ENCODE results near the gene ECI1.

ECI1 gene

DNA sequence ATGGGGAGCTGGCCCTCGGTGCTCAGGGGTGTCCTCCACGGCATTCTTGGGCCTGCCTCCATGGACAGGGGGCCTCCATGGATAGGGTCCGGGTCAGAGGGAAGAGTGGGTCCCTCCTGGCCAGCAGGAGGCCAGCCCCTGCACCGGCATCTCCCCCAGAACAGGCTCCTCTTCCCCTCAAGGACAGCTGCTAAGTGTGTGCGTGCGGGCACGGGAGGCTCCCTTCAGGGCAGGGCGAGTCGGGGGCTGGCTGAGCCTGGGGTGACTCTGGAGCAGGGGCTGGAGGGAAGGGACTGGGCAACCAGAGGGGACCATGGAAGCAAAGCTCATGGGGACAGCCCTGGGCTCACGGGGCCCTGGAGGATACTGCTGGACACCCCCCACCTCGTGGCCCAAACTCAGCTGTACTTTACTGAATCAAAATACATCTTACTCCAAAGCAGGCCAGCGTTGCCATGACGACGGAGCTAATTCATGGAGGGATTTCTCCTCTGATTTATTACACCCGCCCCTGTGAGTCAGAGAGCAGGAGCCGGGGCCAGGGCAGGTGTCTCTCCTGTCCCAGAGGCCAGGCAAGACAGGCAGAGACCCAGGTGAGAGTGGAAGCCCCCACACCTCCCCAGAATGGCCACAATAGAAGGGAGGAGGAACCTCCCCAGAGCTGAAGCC, 57.1 kb downstream of the ECI1 start:
- DNase-seq = peak in 1 of 3 donors; percentile 18

DNA sequence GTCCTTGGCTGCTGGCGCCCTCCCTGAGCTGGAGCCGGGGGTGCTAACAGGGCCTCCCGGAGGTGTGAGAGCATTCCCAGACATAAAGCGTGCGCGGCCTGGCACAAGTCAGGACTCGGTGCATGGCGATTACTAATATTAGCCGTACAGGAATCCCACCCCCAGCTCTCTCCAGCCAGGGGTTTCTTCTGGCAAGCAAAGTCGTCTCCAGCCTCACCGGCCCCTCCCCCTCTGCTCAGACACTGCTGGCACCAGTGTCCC, 60.0 kb downstream of the ECI1 start:
- DNase-seq = no peak

DNA sequence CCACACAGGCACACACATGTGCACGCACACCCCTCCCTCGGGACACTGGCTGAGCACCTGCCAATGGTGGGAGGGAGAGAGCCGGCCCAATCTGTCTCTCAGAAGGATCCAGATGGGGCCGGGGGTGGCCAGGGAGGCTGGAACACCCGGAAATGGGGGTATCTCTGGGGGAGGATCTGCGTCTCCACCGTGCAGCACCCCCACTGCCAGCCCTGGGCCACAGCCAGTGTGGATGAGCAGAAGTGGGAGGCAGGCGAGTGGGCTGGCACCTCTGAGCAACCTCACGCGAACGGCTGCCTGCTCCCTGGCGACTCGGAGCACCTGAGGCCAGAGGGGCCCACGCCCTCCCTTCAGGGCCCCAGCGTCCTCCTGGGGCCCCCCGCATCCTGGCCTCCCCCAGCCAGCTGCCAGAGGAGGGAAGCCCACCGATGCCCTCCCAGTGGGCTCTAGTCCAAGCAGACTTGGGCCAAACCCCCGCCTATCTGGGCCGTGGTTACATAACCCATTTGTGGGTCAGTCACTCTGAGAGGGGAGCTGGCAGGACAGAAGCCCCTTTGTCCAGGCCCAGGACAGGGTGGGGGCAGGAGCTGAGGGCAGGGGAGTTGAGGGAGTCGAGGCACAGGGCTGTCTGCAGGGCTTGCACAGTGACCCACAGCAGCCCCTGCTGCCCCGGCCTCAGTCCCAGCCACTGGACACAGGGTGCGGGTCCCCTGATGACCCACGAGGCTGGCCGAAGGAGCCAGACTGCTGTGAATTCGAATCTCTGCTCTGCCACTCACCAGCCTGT, 60.5 kb downstream of the ECI1 start:
- DNase-seq = no peak

DNA sequence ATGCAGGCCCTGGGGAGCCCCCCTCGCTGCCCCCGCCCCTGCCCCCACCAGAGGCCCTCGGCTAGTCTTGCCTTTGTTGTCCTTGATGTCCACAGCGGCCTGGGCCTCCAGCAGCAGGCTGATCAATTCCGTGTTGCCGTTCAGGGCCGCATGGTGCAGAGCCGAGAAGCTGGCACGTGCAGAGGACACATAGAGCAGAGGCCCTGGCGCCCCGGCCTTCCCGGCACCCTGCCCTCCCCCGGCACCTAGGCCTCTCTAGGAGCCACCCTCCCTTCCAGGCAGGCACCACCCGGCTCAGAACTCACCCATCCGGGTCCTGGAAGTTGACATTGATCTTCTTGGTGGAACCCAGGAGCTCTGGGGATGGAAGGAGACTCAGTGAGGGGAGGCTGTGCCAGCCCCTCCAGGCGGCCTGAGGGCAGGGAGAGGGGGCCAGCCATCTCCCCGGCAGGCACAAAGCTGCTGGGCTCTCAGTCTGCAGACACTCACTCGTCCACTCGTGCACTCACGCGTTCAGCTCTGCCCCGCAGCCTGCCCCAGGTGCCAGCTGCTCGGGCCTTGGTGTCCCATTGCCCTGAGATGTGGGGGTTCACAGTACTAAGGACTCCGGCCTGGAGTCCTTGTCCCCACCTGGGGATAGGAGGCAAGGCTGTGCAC, 61.3 kb downstream of the ECI1 start:
- DNase-seq = no peak

All from suppressor macrophage treated with lipopolysaccharide for 1 hour (primary cell).